Measurements from ENCODE around the gene CECR2.
"Not testable (repeated sequence)": the region's sequence is repeated elsewhere in the genome, so short reads cannot be mapped to it uniquely, and the experiment has no call there.

The CECR2 gene

DNA sequence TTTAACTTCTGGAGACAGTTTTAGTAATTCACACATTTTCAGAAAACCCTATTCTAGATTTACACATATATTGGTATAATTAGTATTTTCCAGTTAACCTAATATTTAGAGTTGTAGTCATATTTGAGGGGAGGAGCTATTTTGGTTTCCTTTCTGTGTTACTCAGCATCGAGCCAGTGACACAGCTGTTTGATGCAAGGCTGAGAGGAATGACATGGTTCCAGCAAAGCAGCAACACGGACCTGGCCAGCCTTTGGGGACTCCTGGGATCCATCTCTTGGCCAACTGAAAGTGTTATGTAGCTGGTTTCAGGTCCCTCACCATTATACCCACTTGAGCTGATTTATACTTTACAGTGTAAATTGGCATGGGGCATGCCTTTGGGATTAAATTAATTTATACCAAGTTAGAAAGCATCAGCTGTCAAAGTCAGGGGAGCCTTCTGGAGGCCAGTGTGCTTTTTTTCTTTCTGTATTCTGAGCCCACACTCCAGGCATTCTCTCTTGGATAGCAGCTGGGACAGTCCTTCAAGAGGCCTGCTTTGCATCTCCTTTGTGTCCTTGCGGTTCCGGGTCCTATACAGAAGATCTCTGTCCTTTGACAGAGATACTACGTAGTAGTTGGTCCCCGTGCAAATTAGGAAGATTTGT lies 102.8 kb downstream of the CECR2 start:
- DNase-seq: no peak

DNA sequence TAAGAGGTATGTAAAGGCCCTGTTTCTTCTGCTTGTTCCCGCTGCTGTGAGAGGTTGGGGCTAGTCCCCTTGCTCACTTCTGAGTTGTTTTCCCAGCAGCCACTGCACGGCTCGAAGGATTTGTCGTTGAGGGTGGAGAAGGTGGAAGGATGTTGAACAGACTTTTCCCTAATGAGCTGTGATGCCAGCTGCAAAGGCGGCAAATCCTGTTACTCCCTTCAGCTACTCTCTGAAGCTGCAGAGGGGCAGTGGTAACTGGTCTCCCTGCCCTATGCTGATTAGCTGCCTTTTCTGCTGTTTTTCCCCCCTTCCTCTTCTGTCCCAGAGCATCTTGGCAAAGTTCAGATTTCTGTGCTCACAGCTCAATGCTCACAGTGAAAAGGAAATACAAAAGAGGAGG lies 103.7 kb downstream of the CECR2 start:
- no peak for DNase-seq

DNA sequence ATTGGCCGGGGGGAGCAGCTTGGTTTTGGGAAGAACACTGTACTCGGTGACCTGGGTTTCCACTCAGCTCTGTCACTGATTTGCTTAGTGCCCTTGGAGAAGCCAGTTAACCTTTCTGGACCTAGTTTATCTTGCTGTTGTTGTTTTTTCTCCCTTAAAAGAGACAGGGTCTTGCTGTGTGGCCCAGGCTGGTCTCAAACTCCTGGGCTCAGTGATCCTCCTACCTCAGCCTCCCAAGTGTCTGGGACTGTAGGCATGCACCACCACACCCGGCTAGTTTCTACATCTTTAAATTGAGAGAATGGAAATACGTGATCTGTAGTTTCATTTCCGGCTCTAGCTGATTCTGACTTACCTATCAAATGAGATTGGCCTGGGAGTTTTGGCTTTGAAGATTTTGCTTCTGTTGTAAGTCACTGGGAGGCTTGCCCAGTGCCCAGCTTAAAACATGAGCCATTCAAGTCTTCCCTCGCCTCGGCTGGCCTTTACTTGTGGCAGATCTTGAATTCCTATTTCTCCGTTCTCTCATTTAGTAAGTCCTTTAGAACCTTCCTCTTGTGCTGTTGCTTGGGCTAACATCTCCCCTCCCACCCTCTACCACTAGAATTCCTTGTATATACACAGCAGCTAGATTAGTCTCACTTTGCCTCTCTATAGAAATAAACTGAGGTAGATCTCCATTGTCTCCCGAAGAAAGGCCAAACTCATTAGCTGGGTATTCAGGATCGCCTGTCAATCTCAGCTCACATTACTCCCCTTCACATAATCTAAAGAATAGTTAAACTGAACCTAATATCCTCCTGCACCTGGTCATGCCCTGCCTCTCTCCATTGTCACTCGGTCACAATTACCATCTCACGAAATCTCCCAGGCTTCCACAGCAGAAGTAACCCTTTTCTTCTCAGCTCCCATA lies 106.3 kb downstream of the CECR2 start:
- DNase-seq: no peak

DNA sequence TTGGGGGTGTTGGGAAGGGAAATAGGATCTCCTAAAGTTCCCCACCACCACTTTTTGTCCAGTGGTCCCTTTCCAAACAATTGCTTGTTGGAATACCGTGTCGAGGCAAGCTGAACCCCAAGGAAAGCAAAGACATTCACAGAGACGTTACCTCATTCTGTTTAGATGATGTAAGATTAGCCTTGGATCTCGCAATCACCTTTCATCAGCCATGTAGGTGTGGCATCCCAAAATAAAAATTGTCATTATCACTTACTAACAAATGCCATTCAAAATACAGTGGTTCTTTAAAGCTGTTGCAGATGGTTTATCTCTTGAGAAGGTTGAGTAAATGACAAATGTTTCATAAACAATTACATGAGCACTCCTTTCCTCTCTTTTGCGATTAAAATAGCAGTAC lies 107.6 kb downstream of the CECR2 start:
- DNase-seq: no peak

DNA sequence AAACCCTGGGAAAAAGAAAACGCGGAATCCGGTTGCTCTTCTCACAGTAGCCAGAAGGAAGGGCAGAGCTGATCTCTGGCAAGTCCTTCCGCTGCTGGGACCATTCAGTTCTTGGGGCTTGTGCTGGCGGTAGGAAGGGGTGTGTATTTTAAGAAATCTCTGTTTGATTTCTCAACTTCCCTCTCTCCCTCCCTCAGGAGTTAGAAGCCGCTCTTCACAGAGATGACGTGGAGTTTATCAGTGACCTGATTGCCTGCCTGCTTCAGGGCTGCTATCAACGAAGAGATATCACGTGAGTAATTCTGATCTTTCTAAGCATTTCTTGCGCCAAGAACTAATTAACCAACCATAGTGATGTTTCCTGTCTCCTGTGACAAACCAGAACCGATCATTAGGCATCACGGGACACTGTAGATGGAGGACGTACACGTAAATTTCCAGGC lies 108.2 kb downstream of the CECR2 start:
- DNase-seq: no peak

DNA sequence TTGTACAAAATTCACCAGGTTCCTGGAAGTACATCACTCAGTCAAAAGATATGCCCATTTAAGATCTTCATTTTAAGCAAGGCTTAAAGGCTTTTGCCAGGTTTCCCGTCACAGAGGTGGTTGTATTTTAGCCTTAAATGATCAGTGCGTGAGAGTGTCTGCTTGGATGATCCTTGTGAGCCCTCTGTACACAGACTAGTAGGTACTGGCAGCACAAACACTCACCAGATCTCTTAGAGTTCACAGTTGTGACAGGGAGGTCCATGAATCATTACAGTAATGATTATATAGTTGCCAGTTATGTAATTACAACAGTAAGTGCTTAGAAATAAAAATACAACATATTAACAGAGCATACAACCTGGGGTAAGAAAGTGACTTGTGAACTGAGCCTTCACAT lies 109.9 kb downstream of the CECR2 start:
- DNase-seq: no peak

DNA sequence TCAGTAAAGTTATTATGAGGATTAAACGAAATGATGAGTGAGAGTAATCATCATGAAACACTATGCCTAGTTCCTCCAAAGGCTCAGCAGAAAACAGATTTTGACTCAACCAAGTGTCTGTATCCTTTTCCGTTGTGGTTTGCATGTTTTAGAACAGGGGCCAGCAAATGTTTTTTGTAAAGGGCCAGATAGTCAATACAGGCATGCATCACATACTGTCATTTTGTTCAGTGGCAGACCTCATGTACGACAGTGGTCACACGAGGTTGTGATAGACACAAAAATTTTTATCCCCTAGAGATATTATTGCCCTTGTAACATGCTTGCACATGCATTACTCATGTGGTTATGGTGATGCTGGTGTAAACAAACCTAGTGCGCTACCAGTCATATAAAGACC lies 112.2 kb downstream of the CECR2 start:
- DNase-seq: no peak

DNA sequence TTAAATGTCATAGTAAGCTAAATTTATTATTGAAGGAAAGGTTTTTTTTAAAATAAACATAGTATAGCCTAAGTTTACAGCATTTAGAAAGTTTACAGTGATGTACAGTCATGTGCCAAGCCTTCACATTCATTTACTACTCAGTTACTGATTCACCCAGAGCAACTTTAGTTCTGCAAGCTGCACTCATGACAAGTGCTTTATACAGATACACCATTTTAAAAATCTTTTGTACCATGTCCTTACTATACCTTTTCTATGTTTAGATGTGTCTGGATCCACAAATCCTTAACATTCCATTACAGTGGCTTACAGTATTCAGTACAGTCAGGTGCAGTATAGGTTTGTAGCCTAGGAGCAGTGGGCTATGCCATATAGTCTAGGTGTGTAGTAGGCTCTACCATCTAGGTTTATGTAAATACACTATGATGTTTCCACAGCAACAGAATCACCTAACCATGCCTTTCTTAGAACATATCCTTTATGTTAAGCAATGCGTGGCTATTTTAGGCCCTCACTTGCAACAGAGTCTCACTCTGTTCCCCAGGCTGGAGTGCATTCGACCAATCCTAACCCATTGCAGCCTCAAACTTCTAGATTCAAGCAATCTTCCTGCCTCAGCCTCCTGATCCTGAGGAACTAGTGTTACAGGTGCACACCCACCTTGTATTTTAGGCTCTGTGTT lies 114.6 kb downstream of the CECR2 start:
- no peak for DNase-seq

DNA sequence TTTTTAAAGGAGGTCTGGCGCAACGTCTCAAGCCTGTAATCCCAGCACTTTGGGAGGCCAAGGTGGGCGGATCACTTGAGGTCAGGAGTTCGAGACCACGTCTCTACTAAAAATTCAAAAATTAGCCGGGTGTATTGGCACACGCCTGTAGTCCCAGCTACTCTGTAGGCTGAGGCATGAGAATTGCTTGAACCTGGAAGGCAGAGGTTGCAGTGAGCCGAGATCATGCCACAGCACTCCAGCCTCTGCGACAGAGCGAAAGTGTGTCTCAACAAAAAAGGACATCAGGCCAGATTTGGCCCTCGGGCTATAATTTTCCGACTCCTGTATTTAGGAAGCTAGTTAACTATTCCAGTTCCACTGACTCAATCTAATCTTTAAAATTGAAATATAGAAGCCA lies 115.3 kb downstream of the CECR2 start:
- no peak for DNase-seq

DNA sequence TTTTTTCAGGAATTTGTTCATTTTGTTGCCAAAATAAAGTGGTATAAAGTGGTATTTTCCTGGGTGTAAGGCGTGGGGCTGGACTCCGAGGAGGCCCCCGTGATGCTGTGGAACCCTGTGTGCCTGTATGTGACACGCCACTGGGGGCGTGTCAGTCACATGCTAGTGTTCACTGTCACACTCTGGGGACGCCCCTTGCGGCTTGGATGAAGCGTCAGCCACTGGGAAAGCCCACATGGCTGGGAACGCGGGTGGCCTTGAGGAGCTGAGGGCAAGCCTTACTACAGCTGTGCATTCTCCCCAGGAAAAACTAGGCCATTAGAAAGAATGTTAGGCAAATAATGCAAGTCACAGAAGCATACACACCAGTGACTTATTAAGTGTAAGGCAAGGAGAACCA lies 117.1 kb downstream of the CECR2 start:
- no peak for DNase-seq

DNA sequence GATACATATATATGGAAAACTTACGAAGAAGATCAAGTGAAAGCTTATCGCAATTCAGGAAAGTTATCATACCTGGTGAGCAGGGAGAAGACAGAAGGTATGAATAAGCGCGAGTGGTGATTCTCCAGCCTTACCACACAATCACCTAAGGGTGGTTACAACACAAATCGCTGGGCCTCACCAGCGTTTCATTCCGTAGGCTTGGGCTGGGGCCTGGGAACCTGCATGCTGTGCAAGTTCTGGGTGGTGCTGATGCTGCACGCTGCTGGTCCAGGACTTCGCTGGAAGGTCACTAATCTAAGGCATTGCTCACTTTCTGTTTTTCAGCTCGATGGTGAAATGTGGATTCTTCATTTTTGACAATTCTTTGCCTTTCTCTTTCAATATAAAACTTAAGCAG lies 117.5 kb downstream of the CECR2 start:
- no peak for DNase-seq

DNA sequence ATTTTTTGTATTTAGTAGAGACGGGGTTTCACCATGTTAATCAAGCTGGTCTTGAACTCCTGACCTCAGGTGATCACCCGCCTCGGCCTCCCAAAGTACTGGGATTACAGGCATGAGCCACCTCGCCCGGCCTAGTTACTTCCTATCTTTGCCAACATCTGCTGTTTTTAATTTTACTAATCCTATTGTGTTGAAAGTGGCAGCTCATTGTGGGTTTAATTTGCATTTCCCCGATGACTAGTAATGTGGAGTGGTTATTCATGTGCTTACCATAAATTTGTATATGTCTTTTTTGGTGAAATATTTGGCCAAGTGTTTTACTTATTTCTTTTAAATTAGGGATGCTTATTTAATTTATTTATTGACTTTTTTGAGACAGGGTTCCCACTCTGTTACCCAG lies 119.8 kb downstream of the CECR2 start:
- DNase-seq: no peak

DNA sequence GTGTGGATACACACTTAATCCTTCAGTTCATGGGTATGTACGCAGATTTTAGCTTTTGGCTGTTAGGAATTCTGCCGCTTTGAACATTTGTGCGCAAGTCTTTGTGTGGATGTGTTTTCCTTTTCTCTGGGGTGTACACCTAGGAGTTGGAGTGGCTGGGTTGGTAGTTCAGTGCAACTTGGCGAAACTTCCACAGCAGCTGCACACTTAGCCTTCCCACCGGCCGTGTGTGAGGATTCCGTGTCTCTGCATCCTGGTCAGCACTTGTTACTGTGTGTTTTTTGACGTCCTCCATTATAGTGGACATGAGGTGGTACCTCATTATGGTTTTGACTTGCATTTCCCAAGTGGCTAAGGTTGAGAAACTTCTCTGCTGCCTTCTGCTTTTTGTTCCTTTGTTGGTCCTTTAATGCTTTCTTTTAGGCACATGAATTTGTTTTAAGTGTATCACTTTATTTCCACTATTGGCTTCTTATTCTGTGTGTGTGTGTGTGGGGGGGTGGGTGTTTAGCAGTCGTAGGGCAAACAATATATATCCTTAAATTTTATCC lies 121.9 kb downstream of the CECR2 start:
- no peak for DNase-seq

DNA sequence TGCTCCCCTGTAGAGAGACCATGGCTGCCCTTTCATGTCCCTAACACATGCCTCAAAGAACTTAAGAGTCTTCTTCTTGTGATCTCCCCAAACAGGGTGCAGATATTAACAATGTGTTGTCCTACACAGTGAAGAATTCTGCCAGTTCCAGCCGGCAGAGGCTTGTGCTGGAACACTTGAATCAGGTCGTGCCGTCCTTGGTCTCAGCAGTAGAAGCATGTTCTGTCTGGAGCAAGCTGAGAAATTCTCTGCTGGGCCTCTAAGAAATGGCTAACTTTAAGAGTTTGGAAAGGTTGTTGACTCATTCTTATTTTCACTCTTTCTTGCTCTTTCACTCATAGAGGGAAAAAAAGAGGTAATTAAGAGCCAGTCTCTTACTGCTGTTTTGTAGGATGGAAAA lies 123.0 kb downstream of the CECR2 start:
- no peak for DNase-seq

DNA sequence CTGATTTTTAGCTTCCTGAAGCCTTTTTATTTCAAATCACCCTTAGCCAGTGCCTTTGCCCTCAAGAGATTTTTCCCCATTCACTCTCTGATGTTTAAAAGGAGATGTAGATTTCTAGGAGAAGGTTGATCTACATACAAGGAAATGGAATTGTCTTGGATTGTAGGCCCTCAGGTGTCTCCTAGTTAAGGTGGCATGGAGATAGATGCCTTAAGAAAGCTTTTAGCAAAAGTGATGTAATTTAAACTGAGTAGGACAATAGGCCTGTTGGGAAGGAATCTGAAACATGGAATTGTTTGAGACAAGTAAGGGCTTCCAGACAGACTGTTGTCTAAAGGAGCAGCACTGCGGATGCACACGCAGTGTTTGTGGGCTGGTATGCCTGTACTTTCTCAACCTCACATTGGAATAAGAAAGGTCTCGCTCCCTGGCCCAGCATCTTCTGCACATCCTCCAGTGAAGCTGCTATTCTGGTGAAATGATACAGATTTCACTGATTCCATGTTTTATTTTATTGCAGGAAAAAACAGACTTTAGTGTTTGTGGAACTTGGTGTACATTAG lies 124.2 kb downstream of the CECR2 start:
- no peak for DNase-seq

DNA sequence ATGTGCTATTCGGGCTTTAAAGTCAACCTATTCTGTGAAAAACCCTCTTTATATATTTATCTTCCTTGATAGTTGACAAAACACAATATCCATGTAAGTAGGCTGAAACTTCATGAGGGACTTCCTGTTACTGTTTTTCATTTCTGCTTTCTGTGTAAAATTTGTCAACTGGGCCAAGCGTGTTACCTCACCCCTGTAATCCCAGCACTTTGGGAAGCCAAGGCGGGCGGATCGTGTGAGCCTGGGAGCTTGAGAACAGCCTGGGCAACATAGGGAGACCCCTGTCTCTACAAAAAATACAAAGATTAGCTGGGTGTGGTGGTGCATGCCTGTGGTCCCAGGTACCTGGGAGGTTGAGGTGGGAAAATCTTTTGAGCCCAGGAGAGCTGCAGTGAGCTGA lies 127.6 kb downstream of the CECR2 start:
- DNase-seq: no peak

DNA sequence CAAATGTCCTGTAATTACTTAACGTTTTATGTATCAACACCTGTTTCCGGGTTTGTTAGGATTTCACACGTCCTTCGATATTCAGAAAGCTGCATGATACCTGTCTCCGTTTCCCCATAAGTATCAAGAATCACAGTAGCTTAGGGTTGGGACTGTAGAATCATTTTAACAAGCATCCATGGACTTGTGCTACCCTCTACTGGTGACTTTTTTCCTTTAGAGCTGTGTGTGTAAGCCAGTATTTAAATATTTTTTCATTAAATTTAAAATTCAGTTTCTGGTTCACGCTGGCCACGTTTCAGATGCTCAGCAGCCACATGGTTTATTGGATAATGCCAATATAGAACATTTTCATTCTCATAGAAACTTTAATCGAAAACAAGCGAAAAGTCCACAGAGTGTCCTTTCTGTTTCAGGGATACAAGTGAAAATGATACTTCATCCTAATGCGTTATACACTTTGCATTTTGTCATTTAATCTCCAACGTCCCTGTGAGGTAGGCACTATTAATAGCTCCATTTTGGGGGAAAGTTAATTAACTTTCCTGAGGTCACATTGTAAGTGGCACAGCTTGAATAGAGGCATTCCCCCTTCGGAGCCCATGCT lies 132.5 kb downstream of the CECR2 start:
- no peak for DNase-seq

DNA sequence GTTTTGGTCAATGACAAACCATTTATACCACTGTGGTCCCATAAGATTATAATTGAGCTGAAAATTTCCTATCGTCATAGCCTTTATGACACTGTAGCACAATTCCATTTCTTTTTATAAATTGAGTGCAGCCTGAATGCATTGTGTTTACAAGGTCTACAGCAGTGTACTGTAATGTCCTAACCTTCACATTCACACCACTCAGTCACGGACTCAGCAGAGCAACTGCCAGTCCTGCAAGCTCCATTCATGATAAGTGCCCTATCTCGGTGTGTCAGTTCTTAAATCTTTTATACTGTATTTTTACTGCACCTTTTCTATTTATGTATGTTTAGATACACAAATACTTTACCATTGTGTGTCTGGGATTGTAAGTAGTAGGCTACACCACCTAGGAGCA lies 138.8 kb downstream of the CECR2 start:
- no peak for DNase-seq

DNA sequence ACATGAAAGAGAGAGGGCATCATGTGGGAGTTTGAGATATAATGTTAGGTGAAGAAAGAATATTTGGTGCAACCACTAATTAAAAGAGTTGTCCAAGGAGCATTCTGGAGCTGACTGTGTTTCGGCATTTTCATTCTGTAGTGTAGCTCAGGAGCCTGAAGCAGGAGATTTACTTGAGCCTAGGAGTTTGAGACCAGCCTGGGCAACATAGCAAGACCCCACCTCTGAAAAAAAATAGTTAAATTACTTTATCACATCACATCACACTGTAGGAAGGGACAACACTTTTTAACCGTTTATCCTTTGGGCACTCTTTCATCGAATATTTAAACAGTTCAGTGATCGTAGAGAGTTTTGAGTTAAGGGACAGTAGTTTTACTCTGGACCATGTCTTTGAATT lies 143.7 kb downstream of the CECR2 start:
- DNase-seq: no peak

DNA sequence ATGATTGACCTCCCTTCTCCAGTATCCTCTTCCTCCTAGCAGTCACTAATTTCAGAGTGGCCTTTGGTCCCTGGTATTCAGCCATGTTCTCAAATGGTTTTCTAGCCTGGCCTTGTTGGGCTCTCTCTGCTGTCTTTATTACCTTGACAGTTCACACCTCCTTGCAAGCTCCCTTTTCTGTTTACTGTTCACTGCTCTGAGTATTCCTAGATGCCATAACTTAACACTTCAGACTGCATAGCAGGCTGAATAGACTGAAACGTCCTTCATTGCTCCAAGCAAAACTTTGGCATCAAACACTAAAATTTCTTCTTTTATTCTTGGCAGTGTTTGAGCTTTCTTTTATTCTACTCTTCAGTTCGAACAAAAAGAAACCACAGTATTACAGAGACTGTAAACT lies 144.4 kb downstream of the CECR2 start:
- no peak for DNase-seq

DNA sequence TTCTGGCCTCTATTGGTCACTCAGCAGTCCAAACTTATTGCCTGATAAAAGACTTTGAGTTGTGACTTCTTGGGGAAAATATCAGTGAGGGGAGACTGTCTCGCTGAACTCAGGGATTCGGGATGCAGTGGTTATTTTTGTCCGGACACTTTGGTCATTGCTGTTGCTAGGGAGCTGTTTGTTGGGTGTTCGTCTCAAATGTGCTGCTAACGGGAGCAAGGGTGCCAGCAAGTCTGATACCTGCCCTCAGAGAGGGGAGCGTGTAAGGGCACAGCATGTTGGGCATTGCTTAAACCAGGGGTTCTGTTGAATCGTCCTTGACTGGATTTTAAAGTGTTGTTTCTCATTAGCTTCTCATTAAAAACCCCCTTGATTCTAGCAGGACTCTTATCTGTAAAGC lies 144.8 kb downstream of the CECR2 start:
- no peak for DNase-seq

DNA sequence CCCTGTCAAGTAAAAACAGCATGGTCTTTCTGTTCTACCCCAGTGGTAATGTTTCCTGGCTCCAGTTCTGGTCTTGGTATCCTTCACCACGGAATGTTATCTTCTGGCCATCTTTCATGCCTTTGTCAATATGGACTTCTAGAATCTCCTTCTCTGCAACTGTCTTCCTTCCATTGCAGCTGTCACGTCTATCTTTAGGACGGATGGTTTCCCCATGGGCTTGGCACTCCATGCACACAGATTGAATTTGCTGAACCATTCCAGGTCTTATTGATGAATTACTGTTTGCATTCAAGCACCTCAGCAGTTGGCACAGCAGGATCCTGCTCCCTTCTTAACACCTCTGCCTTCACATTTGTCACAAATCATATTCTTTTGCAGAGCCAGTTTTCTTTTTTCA lies 149.1 kb downstream of the CECR2 start:
- DNase-seq: no peak

DNA sequence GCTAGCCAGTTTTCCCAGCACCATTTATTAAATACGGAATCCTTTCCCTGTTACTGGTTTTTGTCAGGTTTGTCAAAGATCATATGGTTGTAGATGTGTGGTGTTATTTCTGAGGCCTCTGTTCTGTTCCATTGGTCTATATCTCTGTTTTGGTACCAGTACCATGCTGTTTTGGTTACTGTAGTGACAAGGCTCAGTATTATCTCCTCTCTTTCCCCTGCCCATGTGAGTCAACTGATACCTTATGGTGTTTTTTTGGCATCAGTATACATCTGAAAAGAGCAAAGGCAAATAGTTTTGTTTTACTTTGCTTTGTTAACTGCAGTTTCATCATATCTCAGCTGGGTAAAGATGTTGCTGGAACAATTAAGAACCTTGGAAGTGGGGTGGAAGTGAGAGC lies 152.7 kb downstream of the CECR2 start:
- DNase-seq: not testable (repeated sequence)
